Iris pigment epithelial cell (primary cell): Measurements from ENCODE around the gene FAM53A.
"Not testable (repeated sequence)": the region's sequence is repeated elsewhere in the genome, so short reads cannot be mapped to it uniquely, and the experiment has no call there.

Experiments used
- DNase-seq: peaks from one replicate; pipeline ENCODE4 v3.0.0-alpha.2; 2011; ENCODE audit warnings: low read depth

Gene FAM53A

DNA sequence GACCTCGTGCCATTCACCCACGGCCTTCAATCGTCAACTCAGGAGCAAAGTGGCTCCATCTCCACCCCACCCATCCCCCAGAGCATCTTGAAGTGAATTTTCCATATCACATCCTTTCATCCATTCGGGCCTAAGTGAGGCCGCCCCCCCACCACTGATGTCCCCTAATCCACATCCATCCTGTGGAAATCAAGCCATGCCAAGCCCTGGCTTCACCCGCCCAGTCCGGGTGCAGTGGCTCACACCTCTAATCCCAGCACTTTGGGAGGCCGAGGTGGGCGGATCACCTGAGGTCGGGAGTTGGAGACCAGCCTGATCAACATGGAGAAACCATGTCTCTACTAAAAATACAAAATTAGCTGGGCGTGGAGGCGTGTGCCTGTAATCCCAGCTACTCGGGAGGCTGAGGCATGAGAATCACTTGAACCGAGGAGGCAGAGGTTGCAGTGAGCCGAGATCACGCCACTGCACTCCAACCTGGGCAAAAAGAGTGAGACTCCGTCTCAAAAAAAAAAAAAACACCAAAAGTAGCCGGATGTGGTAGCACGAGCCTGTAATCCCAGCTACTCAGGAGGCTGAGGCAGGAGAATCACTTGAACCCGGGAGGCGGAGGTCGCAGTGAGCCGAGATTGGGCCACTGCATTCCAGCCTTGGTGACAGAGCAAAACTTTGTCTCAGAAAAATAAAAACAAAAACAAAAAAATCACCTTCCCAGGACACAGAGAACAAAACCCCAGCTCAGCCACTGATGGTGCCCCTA, 76.5 kb downstream of the FAM53A start:
- DNase-seq = not testable (repeated sequence)

DNA sequence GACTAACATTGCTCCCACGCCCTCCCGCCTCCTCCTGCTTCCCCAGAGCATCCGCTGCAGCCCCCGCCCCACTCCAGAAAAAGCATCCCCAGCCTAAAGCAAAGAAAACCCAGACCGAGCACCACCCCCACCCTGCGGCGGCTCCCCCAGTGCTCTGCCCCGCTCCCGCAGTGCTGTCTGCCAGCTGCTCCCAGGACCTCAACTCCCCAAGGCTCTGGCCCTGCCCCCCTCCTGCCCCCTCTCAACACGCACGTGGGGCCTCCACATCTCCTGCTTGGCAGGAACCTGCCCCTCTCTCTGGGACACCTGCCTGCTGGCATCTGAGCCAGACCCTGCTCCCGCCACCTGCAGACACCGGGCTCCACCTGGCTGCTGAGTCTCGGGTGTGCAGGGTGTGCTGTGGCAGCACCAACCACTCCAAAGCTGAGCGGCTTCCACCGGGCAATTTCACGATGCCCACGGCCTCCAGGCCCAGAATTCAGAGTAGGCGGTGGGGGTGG, 79.4 kb downstream of the FAM53A start:
- DNase-seq = no peak

DNA sequence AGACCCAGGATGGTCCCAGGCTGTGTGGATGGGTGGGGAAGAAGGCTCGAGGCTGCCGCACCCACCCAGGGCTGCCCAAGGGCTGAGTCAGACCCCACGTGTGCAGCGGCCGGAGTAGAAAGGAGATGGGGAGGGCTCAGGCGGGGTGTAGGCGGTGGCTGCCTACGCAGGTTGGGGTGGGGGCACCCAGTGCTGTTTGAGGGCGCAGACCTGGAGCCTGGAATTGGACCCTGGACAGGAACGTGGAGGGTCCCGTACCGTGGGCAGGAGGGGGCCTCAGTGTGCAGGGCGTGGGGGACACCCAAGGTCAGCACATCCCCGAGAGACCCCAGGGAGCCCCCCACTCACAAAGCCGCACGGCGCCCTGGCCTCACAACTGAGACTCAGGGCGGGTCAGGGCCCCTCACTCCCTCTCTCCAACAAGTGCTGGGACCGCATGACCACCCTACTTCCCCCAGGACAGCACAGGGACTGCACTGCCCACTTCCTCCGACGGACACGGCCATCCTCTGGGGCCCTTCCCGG, 79.9 kb downstream of the FAM53A start:
- no peak for DNase-seq

DNA sequence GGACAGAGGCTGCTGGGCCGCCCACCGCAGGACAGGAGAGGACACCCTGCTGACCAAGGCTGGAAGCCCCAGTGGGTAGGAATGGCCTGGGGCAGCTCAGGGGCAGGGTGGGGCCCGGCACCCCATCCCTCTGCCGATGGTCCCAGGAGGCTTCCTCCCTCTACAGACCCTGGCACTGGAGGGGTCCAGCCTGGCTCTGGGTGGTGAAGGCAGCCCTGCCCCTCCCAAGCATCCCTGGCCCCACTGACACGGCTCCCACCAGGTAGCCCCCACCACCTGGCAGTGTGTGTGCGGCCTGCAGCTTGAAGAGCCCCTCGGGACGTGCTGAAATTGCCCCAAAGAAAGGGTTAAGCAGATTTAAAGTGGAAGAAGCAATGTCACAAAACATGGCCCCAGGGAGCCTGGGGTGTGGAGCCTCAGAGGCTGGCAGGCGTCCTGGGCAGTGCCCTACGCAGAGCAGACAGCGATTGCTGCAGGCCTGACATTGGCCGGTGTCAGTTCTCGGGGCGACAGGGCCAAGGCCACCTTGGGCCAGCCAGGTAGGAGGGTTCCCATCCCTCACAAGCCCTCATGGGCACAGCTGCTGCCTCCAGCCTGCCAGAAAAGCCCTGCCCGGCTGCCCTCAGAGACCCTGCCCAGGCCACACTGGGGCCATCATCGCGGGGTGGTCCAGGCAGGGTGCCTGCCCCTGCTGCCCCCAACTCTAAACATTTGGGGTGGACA, 80.5 kb downstream of the FAM53A start:
- DNase-seq = no peak

DNA sequence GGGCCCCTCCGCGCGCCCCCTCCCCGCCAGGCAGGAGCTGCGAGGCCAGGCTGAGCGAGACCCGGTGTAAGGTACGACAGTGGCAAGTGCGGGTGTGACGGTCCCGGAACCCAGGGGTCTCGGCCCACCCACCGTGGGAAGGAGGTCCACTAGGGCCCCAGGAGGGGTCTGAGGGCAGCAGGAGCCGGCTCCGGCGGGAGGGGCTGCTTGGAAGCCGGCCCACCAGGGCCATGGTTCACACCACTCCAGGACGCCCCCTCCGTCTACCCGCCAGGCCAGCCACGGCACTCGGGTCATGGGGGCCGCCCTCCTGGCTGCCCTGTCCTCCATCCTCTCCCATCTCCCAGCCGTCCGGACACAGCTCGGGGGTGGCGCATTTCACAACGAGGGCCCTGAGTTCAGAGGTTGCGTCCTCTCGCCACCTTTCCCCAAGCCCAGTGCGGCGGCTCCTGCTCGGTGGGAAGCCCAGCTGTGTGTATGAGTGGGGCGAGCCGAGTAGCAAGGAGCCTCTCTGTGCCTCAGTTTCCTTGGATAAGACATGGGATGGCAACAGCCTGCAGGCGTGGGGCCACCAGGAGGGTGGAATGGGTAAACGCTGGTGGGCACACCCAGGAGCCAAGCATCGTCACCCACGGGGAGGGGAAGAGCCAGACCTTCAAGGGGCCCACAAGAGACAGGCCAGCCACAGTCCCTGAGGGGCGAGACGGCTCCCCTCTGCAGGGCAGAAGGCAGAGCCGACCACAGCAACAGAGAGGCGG, 81.3 kb downstream of the FAM53A start:
- DNase-seq = no peak

DNA sequence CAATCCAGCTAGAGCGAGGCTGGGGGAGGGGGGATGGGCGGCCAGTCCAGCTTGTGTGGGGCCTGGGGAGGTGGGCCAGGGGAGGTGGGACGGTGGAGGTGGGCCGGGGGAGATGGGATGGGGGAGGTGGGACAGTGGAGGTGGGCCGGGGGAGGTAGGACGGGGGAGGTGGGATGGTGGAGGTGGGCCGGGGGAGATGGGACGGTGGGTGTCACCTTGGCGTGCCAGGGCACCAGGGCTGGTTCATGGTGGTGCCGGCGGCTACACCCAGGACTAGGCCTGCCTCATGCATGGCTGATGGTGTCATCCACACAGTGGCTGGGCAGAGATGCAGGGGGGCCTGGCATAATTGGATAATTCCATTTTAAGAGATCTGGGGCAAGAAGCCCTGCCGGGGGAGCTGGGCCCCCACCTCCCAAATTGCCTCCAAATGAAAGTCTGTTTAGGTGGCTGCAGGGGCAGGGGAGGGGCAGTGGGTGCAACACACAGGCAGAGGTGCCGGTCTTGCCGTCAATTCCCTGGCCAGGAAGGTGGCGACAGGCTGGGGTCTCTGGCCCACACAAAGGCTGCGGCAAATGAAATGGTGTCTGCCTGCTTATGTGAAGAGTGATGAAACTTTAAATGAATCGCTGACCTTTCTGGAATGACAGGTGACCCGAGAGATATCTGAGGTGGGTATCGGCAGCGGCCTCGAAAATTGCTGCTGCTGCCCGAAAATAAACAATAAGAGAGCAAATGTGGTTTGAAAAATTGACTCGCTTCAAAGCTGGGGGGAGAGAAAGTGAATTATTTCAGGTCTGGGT, 82.1 kb downstream of the FAM53A start:
- no peak for DNase-seq

DNA sequence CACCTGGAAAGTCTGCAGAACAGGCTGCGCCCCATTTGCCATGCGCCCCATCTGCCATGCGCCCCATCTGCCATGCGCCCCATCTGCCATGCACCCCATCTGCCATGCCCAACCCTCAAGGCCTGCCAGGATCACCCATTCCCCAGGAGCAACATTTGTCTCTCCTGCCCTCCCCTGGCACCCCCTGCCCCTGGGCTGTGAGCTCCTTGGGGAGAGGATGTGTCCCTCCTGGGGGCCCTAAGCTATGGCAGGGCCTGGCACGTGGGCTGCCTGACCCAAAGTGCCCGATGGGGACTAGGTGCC, 82.6 kb downstream of the FAM53A start:
- DNase-seq = no peak

DNA sequence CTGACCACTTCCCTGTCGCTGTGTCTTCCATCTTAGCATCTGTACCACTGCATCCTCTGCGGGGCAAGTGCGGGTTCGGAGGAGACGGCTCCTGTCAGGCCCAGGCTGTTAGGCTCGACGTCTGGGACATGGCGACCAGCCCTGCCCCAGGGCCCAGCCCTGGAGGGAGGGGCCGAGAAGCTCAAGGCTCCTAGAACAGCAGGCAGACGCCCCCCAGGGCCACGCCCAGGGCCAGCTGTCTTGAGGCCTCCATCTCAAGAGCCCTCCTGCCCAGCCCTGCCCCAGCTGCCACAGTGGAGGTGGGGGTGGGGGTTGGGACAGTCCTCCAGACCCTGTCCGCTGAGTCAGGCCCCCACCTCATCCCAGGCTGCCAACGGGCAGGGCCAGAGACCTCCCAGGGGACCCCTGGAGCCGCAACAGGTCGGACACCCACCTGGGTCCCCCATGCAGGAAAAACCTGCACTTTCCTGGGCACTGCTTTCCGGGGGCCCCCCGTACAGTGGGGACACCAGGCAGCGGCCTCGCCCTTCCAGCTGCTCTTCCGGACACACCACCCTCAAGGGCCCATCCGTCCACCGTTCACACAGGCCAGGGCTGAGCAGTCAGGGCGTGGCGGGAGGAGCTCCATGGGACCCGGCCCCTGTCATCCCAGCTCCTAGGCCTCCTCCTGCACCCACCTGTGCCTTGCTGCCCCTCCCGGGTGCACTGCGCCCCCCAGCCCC, 83.1 kb downstream of the FAM53A start:
- DNase-seq = no peak

DNA sequence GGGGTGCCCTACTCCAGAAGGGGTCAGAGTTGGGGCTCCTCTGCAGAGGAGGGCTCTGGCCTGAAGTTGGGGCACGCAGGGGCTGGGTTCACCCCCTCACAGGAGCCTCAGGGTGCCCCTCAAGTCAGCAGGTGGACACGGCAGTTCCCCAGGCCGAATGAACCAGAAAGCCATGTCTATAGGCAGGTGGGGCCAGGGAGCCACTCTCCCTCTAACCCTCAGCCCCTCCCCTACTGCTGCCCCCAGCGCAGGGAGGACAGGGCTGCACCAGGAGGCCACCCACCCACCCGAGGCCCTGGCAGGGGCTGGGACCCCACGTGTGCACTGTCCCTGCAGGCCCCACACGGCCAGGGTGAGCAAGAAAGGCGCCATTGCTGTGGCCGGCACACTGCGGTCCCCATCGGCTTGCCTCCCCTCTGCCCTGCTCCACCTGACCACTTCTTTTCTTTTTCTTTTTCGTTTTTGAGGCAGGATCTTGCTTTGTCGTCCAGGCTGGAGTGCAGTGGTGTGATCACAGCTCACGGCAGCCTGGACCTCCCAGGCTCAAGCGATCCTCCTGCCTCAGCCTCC, 83.8 kb downstream of the FAM53A start:
- no peak for DNase-seq

DNA sequence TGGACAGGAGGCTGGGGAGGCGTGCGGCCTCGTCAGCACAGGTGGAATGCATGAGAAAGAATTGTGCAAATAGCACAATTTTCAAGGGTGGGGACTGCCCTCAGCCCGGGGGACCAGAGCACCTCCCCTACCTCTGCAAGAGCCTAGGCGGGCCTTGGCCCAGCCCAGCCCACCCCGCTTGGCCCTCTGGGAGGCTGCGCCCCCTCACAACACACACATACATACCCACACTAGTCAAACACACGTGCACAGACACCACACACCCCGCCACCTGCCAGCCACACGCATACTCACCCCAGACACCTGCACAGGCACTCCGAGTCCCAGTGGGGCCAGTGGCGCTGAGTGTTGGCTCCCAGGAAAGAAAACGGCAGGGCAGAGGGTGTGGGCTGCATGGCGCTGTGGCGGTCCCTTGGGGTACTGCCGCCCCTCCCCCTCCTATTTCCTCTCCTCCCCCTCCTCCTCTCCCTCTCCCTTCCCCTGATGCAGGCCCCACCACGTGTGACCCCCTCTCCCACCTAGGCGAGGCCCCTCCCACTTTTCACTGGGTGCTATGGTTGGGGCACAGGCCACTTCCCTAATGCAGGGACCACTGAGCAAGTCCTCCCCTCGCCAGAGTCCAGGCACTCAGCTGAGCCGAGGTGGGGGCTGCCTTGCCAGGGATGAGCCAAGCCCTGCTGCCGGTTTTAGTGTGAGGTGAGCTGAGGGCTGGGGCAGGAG, 84.5 kb downstream of the FAM53A start:
- DNase-seq = no peak

DNA sequence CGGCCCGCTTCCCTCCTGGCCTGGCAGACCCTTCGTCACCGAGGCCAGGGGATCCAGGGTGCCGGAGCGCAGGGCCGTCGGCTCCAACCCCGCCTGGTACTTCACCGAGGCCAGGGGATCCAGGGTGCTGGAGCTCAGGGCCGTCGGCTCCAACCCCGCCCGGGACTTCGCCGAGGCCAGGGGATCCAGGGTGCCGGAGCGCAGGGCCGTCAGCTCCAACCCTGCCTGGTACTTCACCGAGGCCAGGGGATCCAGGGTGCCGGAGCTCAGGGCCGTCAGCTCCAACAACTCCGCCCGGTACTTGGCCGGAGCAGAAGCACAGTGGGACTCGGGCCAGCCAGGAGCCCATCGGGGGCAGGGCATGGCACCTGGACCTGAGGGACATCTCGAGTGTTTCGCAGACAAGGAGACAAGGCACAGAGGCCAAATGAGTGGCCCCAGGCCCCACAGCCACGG, 85.1 kb downstream of the FAM53A start:
- DNase-seq = no peak

DNA sequence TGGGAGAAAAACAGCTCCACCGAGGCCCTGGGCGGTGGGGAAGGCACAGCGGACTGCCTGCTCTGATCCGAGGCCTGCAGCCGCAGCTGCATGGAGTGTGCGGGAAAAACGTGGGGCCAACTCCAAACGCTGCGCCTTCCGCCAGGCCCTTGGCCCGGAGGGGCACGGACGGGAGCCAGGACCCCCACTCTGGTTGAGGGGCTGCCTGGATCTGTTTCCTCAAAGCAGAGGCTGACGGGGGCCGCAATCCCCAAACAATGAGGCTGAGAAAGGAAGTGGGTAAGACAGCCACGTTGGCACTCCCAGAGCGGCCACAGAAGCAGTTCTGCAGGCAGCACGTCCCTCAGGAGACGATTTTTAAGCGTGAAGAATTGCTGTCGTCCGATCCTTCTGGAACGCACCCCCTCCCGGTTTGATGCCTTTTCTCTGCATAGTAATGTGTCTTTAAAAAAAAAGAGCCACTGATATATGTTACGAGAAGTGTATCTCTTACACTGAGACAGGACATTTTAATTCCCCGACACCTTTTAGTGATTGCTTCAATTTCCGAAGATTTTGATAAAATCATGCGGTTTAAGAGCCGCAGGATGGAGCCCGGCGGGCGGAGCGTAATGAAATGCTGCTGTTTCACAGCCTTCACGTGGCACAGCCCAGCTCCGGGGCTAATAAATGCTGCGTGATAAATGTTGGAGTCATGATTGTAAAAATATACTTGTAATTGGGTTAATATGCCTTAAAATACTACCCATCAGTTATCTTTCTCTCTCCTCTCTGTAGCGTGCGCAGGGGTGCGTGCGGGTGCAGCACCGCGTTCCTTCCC, 85.7 kb downstream of the FAM53A start:
- DNase-seq = no peak

DNA sequence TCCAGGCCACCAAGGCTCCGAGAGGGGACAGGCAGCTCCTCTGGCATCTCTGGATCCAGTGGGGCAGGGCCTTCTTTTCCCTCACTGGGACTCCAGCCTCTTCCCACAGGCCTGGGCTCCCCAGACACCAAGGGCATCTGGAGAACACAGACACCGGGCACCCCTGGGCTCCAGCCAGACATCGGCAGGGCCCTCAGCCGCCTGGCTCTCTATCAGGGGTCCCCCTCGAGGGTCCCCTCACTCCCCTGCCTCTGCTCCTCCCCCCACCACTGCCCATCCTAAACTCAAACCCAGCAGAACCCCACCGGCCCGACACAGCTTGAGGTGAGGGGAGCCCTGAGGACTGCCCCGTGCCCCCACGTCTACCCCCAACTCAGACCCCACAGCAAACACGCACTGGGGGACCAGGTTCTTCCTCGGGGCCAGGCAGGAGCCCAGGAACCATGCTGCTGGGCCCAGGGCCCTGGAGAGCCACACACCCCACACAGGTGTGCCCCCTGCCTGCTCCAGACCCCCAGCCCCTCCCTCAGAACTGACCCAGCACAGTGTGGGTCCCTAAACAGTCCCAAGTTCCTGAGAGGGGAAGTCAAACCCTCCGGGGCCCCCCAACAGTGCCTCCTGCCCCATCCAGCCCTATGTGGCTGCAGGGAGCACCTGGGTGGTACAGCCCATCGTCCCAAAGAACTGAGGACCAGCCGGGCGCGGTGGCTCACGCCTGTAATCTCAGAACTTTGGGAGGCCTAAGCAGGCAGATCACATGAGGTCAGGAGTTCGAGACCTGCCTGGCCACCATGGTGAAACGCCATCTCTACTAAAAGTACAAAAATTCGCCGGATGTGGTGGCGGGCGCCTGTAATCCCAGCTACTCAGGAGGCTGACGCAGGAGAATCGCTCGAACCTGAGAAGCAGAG, 86.8 kb downstream of the FAM53A start:
- no peak for DNase-seq

DNA sequence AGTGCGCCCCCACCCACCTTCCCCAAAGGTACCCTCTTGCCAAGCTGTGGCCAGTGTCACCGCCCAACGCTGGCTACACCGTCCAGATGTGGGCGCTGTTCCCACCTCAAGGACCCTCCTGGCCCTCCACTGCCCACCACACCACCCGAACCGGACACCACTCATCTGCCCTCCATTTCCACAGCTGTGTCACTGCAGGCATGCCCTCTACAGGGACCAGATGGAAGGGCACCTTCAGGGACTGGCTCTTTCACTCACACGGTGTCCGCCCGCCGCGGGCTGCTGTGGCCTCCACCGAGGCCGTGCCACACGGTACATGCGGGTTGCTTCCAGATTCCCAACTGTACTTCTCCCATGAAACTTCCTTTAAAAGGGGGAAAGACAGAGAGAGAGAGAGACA, 87.7 kb downstream of the FAM53A start:
- DNase-seq = no peak

DNA sequence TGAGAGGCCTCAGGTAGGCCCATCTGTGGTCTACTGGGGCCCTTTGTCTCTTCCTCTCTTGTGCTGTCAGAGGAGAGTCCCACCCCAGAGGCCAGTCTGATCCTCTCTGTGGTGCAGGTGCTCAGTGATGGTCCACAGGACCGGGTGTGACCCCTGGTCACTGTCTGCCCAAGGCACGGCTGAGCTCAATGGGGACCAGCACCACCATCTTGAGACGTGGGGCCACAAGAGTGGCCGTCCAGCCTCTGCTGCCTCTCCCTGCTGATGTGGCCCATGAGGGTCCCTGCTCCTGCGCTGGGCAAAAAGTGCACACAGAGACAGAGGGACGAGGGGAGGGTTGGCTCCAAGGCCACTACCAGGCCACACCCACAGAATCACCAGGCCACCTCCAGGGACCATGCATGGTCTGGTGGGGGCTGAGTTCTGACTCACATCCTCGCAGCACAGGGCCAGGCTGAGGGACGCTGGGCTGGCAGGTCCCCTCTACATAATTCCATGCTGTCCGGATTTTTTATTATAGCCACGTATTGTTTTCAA, 88.3 kb downstream of the FAM53A start:
- DNase-seq = no peak

DNA sequence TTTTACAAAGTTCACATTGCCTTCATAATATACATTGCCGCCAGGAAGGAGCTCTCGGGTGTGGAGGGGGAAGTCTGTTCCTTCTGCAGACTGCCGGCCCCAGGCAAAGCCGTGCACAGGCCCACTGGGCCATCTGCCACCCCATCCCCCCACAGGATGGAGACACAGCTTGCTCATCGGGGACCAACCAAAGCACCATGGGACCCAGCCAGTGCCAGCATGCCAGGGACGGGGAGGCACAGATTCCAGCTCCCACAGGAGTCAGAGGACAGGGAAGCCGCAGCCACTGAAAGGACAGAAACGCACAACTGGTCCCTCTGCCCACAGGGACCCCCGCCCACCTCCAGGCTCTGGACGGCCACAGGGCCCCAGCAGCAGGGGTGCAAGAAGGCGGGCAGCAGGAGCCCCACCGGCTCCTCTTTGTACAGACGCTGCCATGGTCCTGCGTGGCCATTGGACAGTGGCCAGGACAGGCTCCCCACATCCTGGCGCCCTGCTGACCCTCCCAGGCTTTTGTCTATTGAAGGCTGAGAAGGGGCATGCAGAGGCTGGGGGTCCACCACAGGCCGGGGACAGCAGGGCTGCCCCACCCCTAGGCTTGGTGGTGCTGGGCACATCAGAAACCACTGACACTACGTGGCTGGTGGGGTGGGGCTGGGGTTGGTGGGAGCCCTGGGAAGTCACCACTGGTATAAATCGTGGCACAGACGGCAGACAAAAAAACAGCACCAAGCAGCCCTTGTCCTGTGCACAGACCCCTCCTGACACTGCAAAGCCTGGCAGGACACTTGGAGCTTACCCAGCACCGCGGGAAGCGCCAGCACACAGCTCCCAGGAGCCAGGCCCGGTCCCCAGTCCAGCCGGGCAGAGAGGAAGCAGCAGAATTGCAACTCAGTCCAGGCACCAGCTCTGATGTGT, 89.0 kb downstream of the FAM53A start:
- DNase-seq = no peak

DNA sequence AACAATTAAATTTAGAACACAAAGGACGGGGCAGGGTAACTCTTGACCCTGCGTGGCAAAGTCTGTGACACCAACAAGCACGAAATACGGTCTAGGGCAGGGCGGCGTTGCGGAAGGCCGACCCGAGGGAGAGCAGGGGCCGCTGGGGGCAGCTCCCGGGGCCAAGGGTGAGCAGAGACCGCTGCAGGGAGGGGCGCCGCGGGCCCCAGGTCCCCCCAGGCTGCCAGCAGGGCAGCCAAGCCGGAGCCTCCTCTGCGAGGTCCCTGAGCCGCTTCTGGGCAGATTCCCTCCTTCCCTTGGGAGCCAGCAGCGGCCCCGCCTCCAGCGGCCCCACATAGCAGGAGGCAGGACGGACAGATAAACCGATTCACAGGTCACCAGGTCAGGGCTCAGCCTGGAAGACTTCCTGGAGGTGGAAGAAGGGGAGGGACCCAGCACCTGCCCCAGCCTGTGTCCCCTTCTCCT, 90.2 kb downstream of the FAM53A start:
- no peak for DNase-seq
